Thyroid gland (tissue), 4 donors: ENCODE data around the gene ZC3H7B.

Experiments
- CTCF ChIP-seq, 6 experiments: fragments of 200-600 bp in 3 of 6; fragments of 450-650 bp in 3 of 6; sonication (generic) in 3 of 6; IDR thresholded peaks; one replicate each; pipeline ENCODE4 v1.5.1; 2016 to 2019; ENCODE audit warnings: antibody characterized with exemption in 6 of 6, mild to moderate bottlenecking in 2 of 6, inconsistent platforms in 1 of 6, moderate library complexity in 1 of 6
- POLR2A ChIP-seq, 2 donors: fragments of 450-650 bp; IDR thresholded peaks; one replicate each; pipeline ENCODE4 v1.6.1; 2017; ENCODE audit warnings: antibody characterized with exemption in 2 of 2, mild to moderate bottlenecking in 2 of 2, moderate library complexity in 1 of 2

- TF ChIP-seq CTCF (IDR thresholded peaks at IDR 0.05) (no peak), POLR2A (IDR thresholded peaks at IDR 0.05) (no peak)
Measured at GRCh38 chr22:41311487-41311886, 10.2 kb downstream of the ZC3H7B start.
